ENCODE data around the gene AQP5. TPM values are rescaled to one million over a fixed set of nuclear protein-coding genes. Genes with fewer than 3 reads are reported as not detected.

The AQP5 gene
- total and polyA plus RNA-seq, 2 donors from 2014 or later, result 0.91 to 0.99 TPM

GRCh38 chr12:49974231-49974675 is 12.6 kb downstream of the AQP5 start:
- Histone ChIP-seq H3K27me3 (ENCODE audit: control insufficient read depth, insufficient read depth, low read length) (no peaks in the 10 kb centered on the region), H3K36me3 (ENCODE audit: control insufficient read depth in 2 of 3, insufficient read depth in 3 of 3, low read length in 3 of 3) (no peaks in the 10 kb centered on the region), H3K4me1 (ENCODE audit: control insufficient read depth in 2 of 3, insufficient read depth in 2 of 3, low read depth in 1 of 3, low read length in 3 of 3) (peaks cover 0 to 12% (median 9%) of the 10 kb centered on the region in 3 donors), H3K9me3 (ENCODE audit: control insufficient read depth in 2 of 3, insufficient read depth in 1 of 3, low read length in 3 of 3) (no peaks in the 10 kb centered on the region), H3K9ac (ENCODE audit: low read length in 3 of 3) (no peak overlapping the region), H3K4me3 (ENCODE audit: low read length in 3 of 3) (peak overlapping the region in 2 of 3 donors; percentile 15 to 16), H3K27ac (ENCODE audit: low read depth in 2 of 2, low read length in 2 of 2) (no peak overlapping the region)
- TF ChIP-seq CTCF (IDR thresholded peaks at IDR 0.05; ENCODE audit: borderline replicate concordance, extremely low read depth, insufficient read depth), result peak; percentile 61
- FAIRE-seq (no peak), DNase-seq (peak; percentile 70 to 88 (median 82))
- intact Hi-C loops (cut with DNase I), result no loop called here

GRCh38 chr12:49974677-49975317 is 13.1 kb downstream of the AQP5 start:
- intact Hi-C loops (cut with DNase I), result no loop called here

GRCh38 chr12:49975318-49975761 is 13.7 kb downstream of the AQP5 start:
- intact Hi-C loops (cut with DNase I), result no loop called here
- peak in 1 of 5 donors; percentile 77 for DNase-seq
- no peak for TF ChIP-seq CTCF (IDR thresholded peaks at IDR 0.05; ENCODE audit: borderline replicate concordance, extremely low read depth, insufficient read depth)
- Histone ChIP-seq H3K4me1 (ENCODE audit: control insufficient read depth in 2 of 3, insufficient read depth in 2 of 3, low read depth in 1 of 3, low read length in 3 of 3) (peaks cover 0 to 12% (median 10%) of the 10 kb centered on the region in 3 donors), H3K9me3 (ENCODE audit: control insufficient read depth in 2 of 3, insufficient read depth in 1 of 3, low read length in 3 of 3) (no peaks in the 10 kb centered on the region), H3K9ac (ENCODE audit: low read length in 3 of 3) (no peak overlapping the region), H3K4me3 (ENCODE audit: low read length in 3 of 3) (no peak overlapping the region), H3K27ac (ENCODE audit: low read depth in 2 of 2, low read length in 2 of 2) (no peak overlapping the region), H3K27me3 (ENCODE audit: control insufficient read depth, insufficient read depth, low read length) (no peaks in the 10 kb centered on the region), H3K36me3 (ENCODE audit: control insufficient read depth in 2 of 3, insufficient read depth in 3 of 3, low read length in 3 of 3) (no peaks in the 10 kb centered on the region)
- no peak for FAIRE-seq

More at GRCh38 chr12:49974677-49975317, 13.1 kb downstream of the AQP5 start:
- Histone ChIP-seq H3K27me3 (ENCODE audit: control insufficient read depth, insufficient read depth, low read length) (no peaks in the 10 kb centered on the region), H3K9me3 (ENCODE audit: control insufficient read depth in 2 of 3, insufficient read depth in 1 of 3, low read length in 3 of 3) (no peaks in the 10 kb centered on the region), H3K9ac (ENCODE audit: low read length in 3 of 3) (no peak overlapping the region), H3K36me3 (ENCODE audit: control insufficient read depth in 2 of 3, insufficient read depth in 3 of 3, low read length in 3 of 3) (no peaks in the 10 kb centered on the region), H3K4me1 (ENCODE audit: control insufficient read depth in 2 of 3, insufficient read depth in 2 of 3, low read depth in 1 of 3, low read length in 3 of 3) (peaks cover 0 to 12% (median 10%) of the 10 kb centered on the region in 3 donors), H3K27ac (ENCODE audit: low read depth in 2 of 2, low read length in 2 of 2) (no peak overlapping the region), H3K4me3 (ENCODE audit: low read length in 3 of 3) (peak overlapping the region in 2 of 3 donors; percentile 15 to 16)
- TF ChIP-seq CTCF (IDR thresholded peaks at IDR 0.05; ENCODE audit: borderline replicate concordance, extremely low read depth, insufficient read depth), result no peak
- FAIRE-seq (no peak), DNase-seq (peak in 2 of 5 donors; percentile 43 to 46)
